Stomach (tissue), 4 donors: ENCODE results near the gene CORO1A.
"Not testable (repeated sequence)": the region's sequence is repeated elsewhere in the genome, so short reads cannot be mapped to it uniquely, and the experiment has no call there.

ENCODE experiments used
- EP300 ChIP-seq: sonication (generic); formaldehyde crosslinking; IDR thresholded peaks from one replicate; pipeline ENCODE4 v1.6.1; 2017; ENCODE audit warnings: antibody characterized with exemption
- POLR2A ChIP-seq, 4 donors: fragments of 450-650 bp; IDR thresholded peaks; one replicate each; pipeline ENCODE4 v1.6.1; 2016; ENCODE audit warnings: antibody characterized with exemption in 4 of 4, control low read depth in 2 of 4, mild to moderate bottlenecking in 1 of 4, moderate library complexity in 1 of 4
- POLR2AphosphoS5 ChIP-seq, 3 donors: sonication (generic); formaldehyde crosslinking; IDR thresholded peaks; one replicate each; pipeline ENCODE4 v1.6.1; 2016; ENCODE audit warnings: antibody characterized with exemption in 3 of 3
- TF ChIP-seq, protein P1 (sequence below), 7 experiments: fragments of 450-650 bp in 4 of 7; fragments of 200-600 bp in 3 of 7; sonication (generic) in 3 of 7; IDR thresholded peaks; one replicate each; pipeline ENCODE4 v1.5.1; 2016 to 2019; ENCODE audit warnings: antibody characterized with exemption in 7 of 7, control low read depth in 2 of 7, mild to moderate bottlenecking in 1 of 7

DNA sequence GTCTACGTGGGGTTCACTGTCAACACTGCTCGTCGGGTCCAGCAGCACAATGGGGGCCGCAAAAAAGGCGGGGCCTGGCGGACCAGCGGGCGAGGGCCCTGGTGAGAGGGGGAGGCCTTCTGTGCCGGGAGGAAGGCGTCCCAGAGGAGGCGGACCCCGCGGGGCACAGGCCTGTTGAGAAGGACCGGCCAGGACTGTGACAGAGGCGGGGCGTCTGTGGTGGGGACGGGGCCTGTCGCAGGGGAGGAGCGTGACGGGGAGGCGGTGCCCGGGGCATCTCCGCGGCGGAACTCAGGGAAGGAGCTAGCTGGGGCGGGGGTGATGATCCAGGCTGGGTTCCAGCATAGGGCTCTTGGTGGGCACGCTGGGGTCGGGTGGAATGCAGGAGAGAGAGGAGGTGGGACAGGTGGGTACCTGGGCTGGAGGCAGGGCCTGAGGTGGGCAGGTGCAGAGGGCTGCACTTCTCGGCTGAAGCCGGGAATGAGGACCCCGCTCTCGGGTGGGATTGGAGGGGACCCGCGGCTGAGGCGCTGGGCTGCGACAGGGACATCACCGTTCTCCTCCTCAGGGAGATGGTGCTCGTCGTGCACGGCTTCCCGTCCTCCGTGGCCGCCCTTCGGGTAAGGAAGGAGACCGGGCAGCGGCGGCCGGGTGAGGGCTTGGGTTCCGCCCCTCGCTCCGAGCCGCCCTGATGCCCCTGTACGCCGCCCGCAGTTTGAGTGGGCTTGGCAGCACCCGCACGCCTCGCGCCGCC lies 10.9 kb downstream of the CORO1A start:
- TF ChIP-seq, protein P1, sequence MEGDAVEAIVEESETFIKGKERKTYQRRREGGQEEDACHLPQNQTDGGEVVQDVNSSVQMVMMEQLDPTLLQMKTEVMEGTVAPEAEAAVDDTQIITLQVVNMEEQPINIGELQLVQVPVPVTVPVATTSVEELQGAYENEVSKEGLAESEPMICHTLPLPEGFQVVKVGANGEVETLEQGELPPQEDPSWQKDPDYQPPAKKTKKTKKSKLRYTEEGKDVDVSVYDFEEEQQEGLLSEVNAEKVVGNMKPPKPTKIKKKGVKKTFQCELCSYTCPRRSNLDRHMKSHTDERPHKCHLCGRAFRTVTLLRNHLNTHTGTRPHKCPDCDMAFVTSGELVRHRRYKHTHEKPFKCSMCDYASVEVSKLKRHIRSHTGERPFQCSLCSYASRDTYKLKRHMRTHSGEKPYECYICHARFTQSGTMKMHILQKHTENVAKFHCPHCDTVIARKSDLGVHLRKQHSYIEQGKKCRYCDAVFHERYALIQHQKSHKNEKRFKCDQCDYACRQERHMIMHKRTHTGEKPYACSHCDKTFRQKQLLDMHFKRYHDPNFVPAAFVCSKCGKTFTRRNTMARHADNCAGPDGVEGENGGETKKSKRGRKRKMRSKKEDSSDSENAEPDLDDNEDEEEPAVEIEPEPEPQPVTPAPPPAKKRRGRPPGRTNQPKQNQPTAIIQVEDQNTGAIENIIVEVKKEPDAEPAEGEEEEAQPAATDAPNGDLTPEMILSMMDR (IDR thresholded peaks at IDR 0.05): not testable (repeated sequence)
- not testable (repeated sequence) for TF ChIP-seq EP300; POLR2A (IDR thresholded peaks at IDR 0.05); POLR2AphosphoS5 (IDR thresholded peaks at IDR 0.05)
